ENCODE data around the gene ELF2.

ELF2 gene

DNA sequence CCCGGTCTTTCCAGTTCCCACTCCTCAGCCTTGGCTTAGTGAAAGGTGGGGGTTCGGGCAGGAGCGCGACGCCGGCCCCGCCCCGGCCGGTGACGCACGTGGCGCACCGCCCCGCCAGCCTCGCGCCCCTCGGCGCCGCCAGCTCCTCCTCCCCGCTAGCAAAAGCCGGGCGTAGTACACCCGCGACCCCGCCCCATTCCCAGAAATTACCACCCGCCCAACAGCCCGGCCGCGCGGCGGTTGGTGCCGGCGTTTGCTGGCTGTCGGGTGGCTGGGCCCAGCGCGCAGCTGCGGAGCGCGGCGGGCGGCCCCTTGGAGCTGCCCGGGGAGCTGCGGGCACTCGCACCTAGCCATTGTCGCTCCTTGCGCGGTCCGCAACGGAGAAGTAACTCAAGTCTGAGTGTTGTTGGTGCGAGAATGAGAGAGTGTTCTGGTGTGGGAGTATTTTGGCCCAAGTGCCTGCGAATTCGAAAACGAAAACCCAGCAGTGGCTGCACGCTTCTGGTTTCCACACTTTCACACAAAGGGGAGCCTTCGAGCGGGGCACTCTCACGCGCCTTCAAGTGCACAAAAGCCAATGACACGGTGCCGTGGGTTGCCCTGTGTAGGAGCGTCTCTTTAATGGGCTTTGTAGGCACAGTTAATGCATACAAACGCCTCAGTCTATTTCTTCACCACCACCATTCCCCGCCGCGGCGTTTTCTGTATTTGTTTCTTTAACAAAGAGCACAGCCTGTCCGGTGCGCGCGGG, 1.0 kb upstream of the ELF2 start:
- TF ChIP-seq, protein P1, sequence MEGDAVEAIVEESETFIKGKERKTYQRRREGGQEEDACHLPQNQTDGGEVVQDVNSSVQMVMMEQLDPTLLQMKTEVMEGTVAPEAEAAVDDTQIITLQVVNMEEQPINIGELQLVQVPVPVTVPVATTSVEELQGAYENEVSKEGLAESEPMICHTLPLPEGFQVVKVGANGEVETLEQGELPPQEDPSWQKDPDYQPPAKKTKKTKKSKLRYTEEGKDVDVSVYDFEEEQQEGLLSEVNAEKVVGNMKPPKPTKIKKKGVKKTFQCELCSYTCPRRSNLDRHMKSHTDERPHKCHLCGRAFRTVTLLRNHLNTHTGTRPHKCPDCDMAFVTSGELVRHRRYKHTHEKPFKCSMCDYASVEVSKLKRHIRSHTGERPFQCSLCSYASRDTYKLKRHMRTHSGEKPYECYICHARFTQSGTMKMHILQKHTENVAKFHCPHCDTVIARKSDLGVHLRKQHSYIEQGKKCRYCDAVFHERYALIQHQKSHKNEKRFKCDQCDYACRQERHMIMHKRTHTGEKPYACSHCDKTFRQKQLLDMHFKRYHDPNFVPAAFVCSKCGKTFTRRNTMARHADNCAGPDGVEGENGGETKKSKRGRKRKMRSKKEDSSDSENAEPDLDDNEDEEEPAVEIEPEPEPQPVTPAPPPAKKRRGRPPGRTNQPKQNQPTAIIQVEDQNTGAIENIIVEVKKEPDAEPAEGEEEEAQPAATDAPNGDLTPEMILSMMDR (IDR thresholded peaks at IDR 0.05; ENCODE audit: poor library complexity, severe bottlenecking) = no peak
- ATAC-seq (ENCODE audit: low read depth) = peak; percentile 65
- Histone ChIP-seq H3K4me1 (ENCODE audit: insufficient read depth, poor library complexity, severe bottlenecking) (peaks cover 6% of the 10 kb centered on the region), H3K27ac (ENCODE audit: poor library complexity, severe bottlenecking) (peak overlapping the region; percentile 85), H3K4me3 (ENCODE audit: severe bottlenecking) (peak overlapping the region; percentile 82), H3K27me3 (ENCODE audit: insufficient read depth, poor library complexity, severe bottlenecking) (no peaks in the 10 kb centered on the region), H3K36me3 (ENCODE audit: low read depth) (no peaks in the 10 kb centered on the region), H3K9me3 (ENCODE audit: severe bottlenecking) (no peaks in the 10 kb centered on the region)
- peak; percentile 94 for DNase-seq (ENCODE audit: low spot score)

DNA sequence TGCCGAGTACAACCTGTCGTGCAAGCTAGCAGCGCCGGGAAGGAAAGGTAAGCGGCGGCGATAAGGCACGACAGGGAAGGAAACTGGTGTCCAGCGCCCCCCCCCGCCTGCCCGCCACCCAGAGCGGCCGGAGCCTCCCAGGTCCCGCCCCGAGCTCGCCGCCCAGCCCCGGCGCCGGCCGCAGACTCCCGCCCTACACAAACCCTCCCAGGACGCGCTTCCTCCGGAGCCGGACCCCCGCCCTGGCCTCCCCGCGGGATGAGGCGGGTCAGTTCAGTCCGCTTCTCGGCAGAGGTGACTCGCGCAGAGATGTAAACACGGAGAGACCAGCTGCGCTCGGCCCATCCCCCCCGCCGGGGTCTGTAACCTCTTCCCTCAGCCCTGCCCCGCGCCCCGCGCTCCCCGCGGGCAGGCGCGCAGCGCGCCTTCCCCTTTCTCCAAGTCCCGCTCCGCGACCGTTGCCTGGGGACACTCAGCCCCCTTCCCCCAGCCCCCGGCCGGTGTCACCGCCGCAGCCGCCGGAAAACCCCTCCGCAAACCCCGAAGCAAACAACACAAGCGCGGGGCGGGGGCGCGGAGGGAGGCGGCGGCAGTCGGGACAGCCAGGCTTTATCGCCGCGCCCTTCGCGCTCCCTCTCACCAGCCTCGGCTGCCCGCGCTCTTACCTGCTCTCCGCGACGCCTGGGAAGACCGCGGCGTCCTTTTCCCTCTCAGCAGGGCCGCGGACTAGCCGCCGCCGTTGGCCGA, 543 bp downstream of the ELF2 start:
- Histone ChIP-seq H3K4me3 (ENCODE audit: severe bottlenecking) (peak overlapping the region; percentile 82), H3K27me3 (ENCODE audit: insufficient read depth, poor library complexity, severe bottlenecking) (no peaks in the 10 kb centered on the region), H3K9me3 (ENCODE audit: severe bottlenecking) (no peaks in the 10 kb centered on the region), H3K4me1 (ENCODE audit: insufficient read depth, poor library complexity, severe bottlenecking) (peaks cover 19% of the 10 kb centered on the region), H3K36me3 (ENCODE audit: low read depth) (no peaks in the 10 kb centered on the region), H3K27ac (ENCODE audit: poor library complexity, severe bottlenecking) (peak overlapping the region; percentile 85)
- peak; percentile 60 for ATAC-seq (ENCODE audit: low read depth)
- DNase-seq (ENCODE audit: low spot score) = peak; percentile 84
- TF ChIP-seq, protein P1 (IDR thresholded peaks at IDR 0.05; ENCODE audit: poor library complexity, severe bottlenecking) = no peak

DNA sequence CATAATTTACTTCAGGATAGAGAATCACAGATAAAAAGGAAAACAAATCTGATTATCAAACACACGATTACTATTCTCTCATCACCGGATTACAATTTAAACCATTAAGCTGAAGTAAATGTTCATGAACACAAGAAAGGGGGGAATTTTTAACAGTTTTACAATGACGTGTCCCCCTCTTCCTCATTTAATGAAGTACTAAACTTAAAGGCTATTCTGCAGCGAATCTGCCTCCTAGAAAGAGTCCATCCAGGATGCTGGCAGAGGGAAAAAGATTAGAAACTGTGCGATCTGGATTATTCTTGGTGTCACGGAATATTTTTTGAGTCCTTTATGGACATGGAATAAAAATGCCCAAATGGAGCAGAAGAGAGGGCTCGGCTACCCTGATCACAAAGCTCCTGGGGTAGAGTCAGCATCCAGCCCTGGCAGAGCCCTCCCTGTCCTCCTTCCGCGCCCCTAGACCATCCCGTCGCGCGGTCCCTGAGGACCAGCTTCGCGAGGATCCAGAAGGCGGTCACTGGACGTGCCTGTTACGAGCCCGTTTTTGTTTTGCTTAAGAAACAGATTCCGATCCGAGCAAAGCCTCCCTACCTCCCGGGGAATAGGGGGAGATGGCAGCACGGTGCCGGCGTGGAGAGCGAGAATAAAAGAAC, 1.2 kb downstream of the ELF2 start:
- no peak for DNase-seq (ENCODE audit: low spot score)
- Histone ChIP-seq H3K36me3 (ENCODE audit: low read depth) (no peaks in the 10 kb centered on the region), H3K4me1 (ENCODE audit: insufficient read depth, poor library complexity, severe bottlenecking) (peaks cover 19% of the 10 kb centered on the region), H3K9me3 (ENCODE audit: severe bottlenecking) (no peaks in the 10 kb centered on the region), H3K27me3 (ENCODE audit: insufficient read depth, poor library complexity, severe bottlenecking) (no peaks in the 10 kb centered on the region), H3K4me3 (ENCODE audit: severe bottlenecking) (peak overlapping the region; percentile 82), H3K27ac (ENCODE audit: poor library complexity, severe bottlenecking) (peak overlapping the region; percentile 85)
- TF ChIP-seq, protein P1 (IDR thresholded peaks at IDR 0.05; ENCODE audit: poor library complexity, severe bottlenecking) = no peak
- ATAC-seq (ENCODE audit: low read depth) = peak; percentile 7

DNA sequence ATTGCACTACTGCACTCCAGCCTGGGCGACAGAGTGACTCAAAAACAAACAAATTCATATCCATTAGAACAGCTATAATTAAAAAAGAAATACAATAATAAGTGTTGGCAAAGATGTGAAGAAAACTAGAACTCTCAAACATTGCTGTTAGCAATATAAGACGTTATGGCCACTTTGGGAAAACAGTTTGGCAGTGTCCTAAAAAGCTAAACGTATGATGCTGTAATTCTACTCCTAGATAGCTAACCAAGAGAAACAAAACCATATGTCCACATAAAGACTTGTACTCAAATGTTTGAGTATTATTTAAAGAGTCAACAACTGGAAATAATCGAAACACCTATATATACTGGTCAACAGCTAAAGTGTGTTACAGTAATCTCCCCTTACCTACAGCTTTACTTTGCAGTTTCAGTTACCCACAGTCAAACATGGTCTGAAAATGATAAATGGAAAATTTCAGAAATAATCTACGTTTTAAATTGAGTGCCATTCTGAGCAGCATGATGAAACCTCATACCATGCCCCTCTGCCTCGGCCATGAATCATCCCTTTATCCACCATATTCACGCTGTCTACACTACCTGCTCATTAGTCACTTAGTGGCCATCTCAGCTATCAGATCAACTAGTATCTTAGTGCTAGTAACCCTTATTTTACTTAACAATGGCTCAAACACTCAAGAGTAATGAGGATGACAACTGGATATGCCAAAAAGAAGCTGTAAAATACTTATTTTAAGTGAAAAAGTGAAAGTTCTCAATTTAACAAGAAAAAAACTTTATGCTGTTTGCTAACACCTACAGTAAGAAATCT, 4.9 kb downstream of the ELF2 start:
- peaks cover 35% of the 10 kb centered on the region for H3K4me1 ChIP-seq (ENCODE audit: insufficient read depth, poor library complexity, severe bottlenecking)
- H3K27ac ChIP-seq (ENCODE audit: poor library complexity, severe bottlenecking) = peak overlapping the region; percentile 51
- H3K4me3 ChIP-seq (ENCODE audit: severe bottlenecking) = no peak overlapping the region
- no peaks in the 10 kb centered on the region for H3K27me3 ChIP-seq (ENCODE audit: insufficient read depth, poor library complexity, severe bottlenecking)
- DNase-seq (ENCODE audit: low spot score) = no peak
- peak; percentile 45 for ATAC-seq (ENCODE audit: low read depth)
- H3K36me3 ChIP-seq (ENCODE audit: low read depth) = no peaks in the 10 kb centered on the region
- TF ChIP-seq, protein P1 (IDR thresholded peaks at IDR 0.05; ENCODE audit: poor library complexity, severe bottlenecking) = no peak
- H3K9me3 ChIP-seq (ENCODE audit: severe bottlenecking) = no peaks in the 10 kb centered on the region
